ENCODE data around the gene DTNBP1.

- no peak for TF ChIP-seq CTCF (IDR thresholded peaks at IDR 0.05)
- TF ChIP-seq POLR2A (IDR thresholded peaks at IDR 0.05) = no peak
These were observed 85.7 kb downstream of the DTNBP1 start for GRCh38 chr6:15577106-15577505.
